GM12865 (cell line): ENCODE data around the gene CDC42BPG.

Experiments
- DNase-seq: peaks from one replicate; pipeline ENCODE4 v3.0.0; 2010; ENCODE audit warnings: low read depth
- H3K4me3 ChIP-seq: 2 replicates; pipeline ENCODE4 v1.5.1; 2011; ENCODE audit warnings: mild to moderate bottlenecking, low read depth, low read length, control low read depth
- CTCF ChIP-seq: IDR thresholded peaks from 2 replicates; pipeline ENCODE4 v1.5.1; 2011; ENCODE audit warnings: low read length, control low read depth, low read depth, inconsistent platforms; ENCODE audit not compliant: insufficient read depth; ENCODE audit errors: missing control alignments

Gene CDC42BPG

GRCh38 chr11:64833198-64833502, 11.3 kb downstream of the CDC42BPG start:
- DNase-seq, result no peak
- TF ChIP-seq CTCF, result no peak
- no peak overlapping the region for H3K4me3 ChIP-seq

GRCh38 chr11:64832467-64833197, 11.8 kb downstream of the CDC42BPG start:
- H3K4me3 ChIP-seq, result no peak overlapping the region
- DNase-seq, result no peak
- TF ChIP-seq CTCF, result no peak

GRCh38 chr11:64831411-64831891, 13.0 kb downstream of the CDC42BPG start:
- DNase-seq, result no peak
- no peak overlapping the region for H3K4me3 ChIP-seq

GRCh38 chr11:64829536-64830251, 14.8 kb downstream of the CDC42BPG start:
- TF ChIP-seq CTCF, result no peak
- no peak for DNase-seq

More at GRCh38 chr11:64831411-64831891, 13.0 kb downstream of the CDC42BPG start:
- no peak for TF ChIP-seq CTCF

GRCh38 chr11:64827451-64827839, 17.0 kb downstream of the CDC42BPG start:
- no peak overlapping the region for H3K4me3 ChIP-seq
- TF ChIP-seq CTCF, result no peak
- no peak for DNase-seq

More at GRCh38 chr11:64829536-64830251, 14.8 kb downstream of the CDC42BPG start:
- no peak overlapping the region for H3K4me3 ChIP-seq

GRCh38 chr11:64826578-64827450, 17.6 kb downstream of the CDC42BPG start:
- TF ChIP-seq CTCF, result no peak
- DNase-seq, result no peak
- no peak overlapping the region for H3K4me3 ChIP-seq
